Umbilical cord (tissue), 2 donors: Measurements from ENCODE around the gene KCNIP1. TPM values are rescaled to one million over a fixed set of nuclear protein-coding genes. Genes with fewer than 3 reads are reported as not detected.

Experiments
- DNase-seq: peaks from one replicate; pipeline ENCODE4 v3.0.0-alpha.2; 2015; ENCODE audit warnings: low spot score
- total RNA-seq: library from RNA; depleted of rRNA; stranded (reverse); fragments of >200 nt; gene quantifications from one replicate; pipeline ENCODE4 v1.2.3, GENCODE V29; 2014; ENCODE audit warnings: low replicate concordance; ENCODE audit not compliant: insufficient read depth

Gene KCNIP1
- total RNA-seq, 1 donor from 2014 or later: 2.9 TPM

GRCh38 chr5:170781946-170782345 lies 278.1 kb downstream of the KCNIP1 start:
- DNase-seq: no peak

GRCh38 chr5:170782438-170782837 lies 278.6 kb downstream of the KCNIP1 start:
- DNase-seq: peak; percentile 46

GRCh38 chr5:170783498-170784247 lies 279.9 kb downstream of the KCNIP1 start, which contains the start of gene GABRP:
Gene GABRP (plus strand): TSS chr5:170783725. CDS start chr5:170788616, 4,891 bp downstream.
- DNase-seq: peak; percentile 55

- no peak for DNase-seq
These were observed 281.6 kb downstream of the KCNIP1 start for GRCh38 chr5:170785416-170785815.

Other genes with a start within 250 kb of the KCNIP1 start
- 9.9 TPM for gene LCP2, start 206.2 kb upstream of the KCNIP1 start, total RNA-seq
- 12.8 TPM for gene KCNMB1, start 114.7 kb upstream of the KCNIP1 start, total RNA-seq